Right hindlimb (tissue), 1 donor: Measurements from ENCODE around the gene RNF11.

Source experiments
- DNase-seq: peaks from one replicate; pipeline ENCODE4 v3.0.0-alpha.2; 2018

RNF11 gene

DNA sequence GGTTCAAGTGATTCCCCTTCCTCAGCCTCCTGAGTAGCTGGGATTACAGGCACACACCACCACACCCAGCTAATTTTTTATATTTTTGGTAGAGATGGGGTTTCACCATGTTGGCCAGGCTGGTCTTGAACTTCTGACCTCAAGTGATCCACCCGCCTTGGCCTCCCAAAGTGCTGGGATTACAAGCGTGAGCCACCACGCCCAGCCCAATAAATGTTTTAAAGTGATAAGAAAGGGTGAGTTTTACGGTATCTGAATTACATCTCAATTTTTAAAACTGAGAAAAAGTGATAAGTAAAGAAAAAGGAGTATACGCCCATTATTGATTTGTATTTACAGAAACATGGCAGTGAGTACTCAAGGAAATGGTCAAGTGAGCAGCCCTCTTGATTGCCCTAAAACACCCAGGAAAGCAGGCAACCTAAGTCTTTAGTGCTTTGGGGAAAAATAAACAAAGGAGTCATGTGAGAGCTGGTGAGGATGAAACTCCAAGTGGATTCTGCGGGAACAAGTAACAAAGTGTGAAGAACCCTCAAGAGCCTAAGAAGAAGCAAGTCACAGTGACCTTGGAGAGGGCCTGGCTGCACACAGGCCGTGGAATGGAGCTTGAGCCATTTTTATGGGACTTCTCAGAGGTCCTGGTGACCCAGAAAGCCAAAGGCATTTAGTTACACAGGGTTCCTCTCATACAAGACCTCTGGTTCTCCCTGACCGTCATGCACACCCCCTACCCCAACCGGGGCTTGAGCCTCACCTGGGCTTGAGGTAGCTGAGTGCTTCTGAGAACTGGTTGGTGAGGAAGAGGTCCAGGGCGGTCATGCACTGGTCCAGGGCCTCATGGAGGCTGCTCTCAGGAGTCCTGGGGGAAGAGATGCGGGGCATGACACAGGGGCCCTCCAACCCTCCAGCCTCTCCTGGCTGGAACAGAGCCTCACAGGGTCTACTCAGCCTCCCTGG, 85.2 kb downstream of the RNF11 start:
- DNase-seq = no peak

DNA sequence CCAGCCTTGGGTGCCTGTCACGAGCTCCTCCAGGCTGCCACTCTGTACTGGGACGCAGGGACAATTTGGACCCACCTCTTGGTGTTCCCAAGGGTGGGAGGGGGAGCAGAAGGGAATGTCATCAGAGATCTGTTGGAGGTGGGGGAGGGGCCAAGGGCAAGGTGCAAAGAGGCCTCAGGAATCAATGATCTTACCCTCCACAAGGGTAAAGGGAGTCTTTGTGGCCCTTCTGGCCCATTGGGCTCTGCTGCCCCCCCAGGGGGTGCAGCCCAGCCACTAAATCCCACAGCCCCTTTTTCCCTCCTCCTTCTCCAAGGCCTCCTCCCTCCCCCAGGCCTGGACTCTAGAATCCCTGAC, 85.8 kb downstream of the RNF11 start:
- no peak for DNase-seq

GRCh38 chr1:51322417-51323101, 86.5 kb downstream of the RNF11 start:
- DNase-seq = no peak
